RPMI7951 (cell line): ENCODE data around the gene WDR44. TPM values are rescaled to one million over a fixed set of nuclear protein-coding genes. Genes with fewer than 3 reads are reported as not detected.
A peak's percentile ranks its signal among the peaks of the same experiment; 100 is the strongest.
"Not testable (repeated sequence)": the region's sequence is repeated elsewhere in the genome, so short reads cannot be mapped to it uniquely, and the experiment has no call there.

ENCODE experiments used
- DNase-seq: peaks from one replicate; pipeline ENCODE4 v3.0.0-alpha.2; 2012; ENCODE audit warnings: low read depth
- total RNA-seq: library from RNA; depleted of rRNA; stranded (reverse); fragments of >200 nt; shearing (Covaris generic); gene quantifications from 2 replicates; pipeline ENCODE4 v1.2.3, GENCODE V29; 2014; rRNA removed

WDR44 gene
- 8.6 and 13.0 TPM in 2 replicates for total RNA-seq

DNA sequence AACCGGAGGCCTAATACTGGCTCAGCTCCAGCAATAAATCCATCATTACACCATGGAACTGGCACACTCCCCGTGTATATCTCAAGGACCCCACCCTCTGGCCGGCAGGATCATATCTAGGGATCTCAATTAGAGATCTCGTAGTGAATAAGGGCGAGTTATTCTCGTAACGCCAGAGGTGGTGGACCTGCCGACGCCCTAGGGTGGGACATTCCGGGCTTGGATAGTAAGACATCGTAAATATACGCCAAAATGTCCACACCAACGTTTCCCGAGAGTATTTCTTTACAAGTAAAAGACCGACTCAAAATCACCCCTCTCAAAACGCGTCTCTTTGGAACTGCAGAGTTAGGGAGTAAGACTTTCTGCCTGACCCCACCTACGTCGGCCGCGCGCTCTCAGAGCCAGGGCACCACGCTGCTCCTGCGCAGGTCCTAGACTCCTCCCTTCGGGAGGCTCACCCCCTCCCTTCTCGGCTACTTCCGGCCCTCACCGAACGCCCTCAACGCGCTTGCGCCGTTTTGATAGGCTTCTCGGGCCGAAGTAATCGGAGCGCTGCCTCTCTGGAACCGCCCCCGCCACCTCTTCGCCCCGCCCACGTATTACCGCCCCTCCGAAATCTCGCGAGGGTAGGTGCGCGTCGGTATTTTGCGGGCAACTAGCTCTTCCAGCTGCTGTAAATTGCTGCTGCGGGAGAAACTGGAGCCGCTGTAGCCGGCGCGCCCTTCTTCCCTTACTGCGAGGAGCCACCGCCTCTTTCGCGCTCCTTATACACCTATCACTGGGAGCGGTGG is at the start of gene WDR44:
TSS of gene WDR44 (plus strand) at position 643 of the 794 bp plus-strand sequence. CDS start 398 bp downstream, outside the sequence.
- DNase-seq, result peak; percentile 89

- DNase-seq, result not testable (repeated sequence)
Observed at GRCh38 chrX:118305827-118306226, 40.1 kb upstream of the WDR44 start.

DNA sequence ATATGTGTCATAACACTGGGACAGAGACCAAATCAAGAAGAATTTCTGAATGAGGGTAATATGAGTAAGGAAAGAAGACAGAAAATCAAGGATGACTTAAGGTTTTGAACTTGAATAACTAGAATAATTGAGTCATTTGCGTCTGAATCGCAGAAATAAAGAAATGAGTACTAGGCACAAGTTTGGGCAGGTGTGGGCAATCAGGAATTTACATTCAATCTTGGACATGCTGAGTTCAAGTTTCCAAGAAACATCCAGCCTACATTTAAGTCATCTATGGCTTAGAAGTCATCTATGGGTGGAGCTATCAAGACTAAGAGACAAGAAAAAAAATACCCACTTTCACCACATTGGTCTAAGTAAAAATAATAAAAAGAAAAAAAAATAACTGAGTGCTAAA is 30.4 kb upstream of the WDR44 start:
- no peak for DNase-seq

DNA sequence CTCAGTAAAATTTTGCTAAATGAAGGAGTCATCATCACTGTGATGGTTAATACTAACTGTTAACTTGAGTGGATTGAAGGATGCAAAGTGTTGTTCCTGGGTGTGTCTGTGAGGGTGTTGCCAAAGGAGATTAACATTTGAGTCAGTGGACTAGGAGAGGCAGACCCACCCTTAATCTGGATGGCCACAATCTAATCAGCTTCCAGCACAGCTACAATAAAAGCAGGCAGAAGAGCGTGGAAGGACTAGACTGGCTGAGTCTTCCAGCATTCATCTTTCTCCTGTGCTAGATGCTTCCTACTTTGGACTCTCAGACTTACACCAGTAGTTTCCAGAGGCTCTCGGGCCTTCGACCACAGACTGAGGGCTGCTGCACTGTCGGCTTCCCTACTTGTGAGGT is 21.3 kb upstream of the WDR44 start:
- DNase-seq, result no peak

GRCh38 chrX:118325453-118325852 is 20.5 kb upstream of the WDR44 start:
- no peak for DNase-seq

GRCh38 chrX:118329175-118329574 is 16.7 kb upstream of the WDR44 start:
- DNase-seq, result no peak

DNA sequence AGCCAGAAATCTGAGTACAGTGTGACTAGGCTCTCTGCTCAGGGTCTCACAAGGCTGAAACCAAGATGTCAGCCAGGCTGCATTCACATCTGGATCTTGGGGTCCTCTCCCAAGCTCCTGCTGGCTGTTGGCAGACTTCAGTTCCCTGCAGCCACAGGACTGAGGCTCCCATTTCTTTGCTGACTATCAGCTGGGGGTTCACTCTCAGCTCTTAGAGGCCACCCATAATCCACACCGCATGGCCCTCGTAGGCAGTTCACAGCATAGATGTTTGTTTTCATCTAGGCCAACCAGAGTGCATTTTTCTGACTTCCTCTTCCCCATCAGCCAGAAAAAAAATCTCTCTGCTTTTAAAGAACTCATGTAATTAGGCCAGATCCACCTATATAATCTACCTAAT is 8.2 kb upstream of the WDR44 start:
- no peak for DNase-seq

DNA sequence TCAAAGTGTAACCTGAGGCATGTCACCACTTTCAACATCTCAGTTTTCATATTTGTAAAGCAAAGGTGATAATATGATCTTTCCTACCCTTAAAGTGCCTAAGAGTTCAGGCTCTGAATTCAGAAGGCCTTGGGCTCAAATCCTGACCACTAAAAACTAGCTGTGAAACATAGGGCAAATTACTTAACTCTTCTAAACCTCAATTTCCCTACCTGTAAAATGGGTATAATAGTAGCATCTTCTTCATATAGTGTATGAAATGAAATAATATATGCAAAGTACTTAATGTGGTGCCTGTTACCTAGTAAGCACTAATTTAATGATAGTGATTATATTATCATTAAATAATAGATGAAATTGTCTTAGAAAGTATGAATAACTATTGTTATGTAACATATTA is 7.0 kb upstream of the WDR44 start:
- DNase-seq, result no peak

GRCh38 chrX:118345045-118345463 is 852 bp upstream of the WDR44 start:
- DNase-seq, result no peak

- peak; percentile 15 for DNase-seq
Observed at GRCh38 chrX:118346258-118347094, 570 bp downstream of the WDR44 start.

- DNase-seq, result peak; percentile 33
Observed at GRCh38 chrX:118347131-118347530, 1.2 kb downstream of the WDR44 start.

- no peak for DNase-seq
Observed at GRCh38 chrX:118347736-118348135, 1.8 kb downstream of the WDR44 start.

DNA sequence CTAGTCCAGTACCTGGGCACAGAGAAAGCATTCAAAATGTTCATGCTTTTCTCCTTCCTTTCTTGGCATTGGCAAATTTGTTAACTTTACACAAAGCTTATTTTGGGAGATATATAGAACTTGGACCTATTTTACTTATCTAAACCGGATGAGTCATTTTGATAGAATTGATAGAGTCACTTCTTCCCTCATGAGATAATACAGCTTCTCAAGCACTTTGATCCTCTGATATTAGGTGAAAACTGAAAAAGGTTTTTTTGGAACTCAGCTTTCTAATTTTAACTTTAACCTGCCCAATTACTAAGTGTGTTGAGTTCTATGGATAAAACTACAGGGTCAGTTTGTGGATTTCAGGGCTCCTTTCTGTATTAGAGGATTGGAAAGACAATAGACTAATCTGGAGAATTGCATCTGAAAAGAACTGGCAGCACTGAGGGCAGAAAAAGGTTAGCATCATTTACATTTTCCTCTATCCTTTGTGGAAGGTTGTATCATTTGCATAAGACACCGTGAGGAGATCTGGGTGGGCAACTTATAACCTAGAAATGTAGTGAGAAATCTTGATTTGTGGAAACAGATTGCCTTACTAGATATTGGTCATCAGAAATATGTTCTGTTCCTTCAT is 2.4 kb downstream of the WDR44 start:
- no peak for DNase-seq

- DNase-seq, result no peak
Observed at GRCh38 chrX:118349188-118349587, 3.3 kb downstream of the WDR44 start.

- peak; percentile 13 for DNase-seq
Observed at GRCh38 chrX:118350221-118350620, 4.3 kb downstream of the WDR44 start.

GRCh38 chrX:118350706-118351105 is 4.8 kb downstream of the WDR44 start:
- DNase-seq, result no peak

GRCh38 chrX:118352566-118352965 is 6.7 kb downstream of the WDR44 start:
- DNase-seq, result no peak

- no peak for DNase-seq
Observed at GRCh38 chrX:118353081-118353850, 7.4 kb downstream of the WDR44 start.

- DNase-seq, result no peak
Observed at GRCh38 chrX:118355225-118355920, 9.5 kb downstream of the WDR44 start.

DNA sequence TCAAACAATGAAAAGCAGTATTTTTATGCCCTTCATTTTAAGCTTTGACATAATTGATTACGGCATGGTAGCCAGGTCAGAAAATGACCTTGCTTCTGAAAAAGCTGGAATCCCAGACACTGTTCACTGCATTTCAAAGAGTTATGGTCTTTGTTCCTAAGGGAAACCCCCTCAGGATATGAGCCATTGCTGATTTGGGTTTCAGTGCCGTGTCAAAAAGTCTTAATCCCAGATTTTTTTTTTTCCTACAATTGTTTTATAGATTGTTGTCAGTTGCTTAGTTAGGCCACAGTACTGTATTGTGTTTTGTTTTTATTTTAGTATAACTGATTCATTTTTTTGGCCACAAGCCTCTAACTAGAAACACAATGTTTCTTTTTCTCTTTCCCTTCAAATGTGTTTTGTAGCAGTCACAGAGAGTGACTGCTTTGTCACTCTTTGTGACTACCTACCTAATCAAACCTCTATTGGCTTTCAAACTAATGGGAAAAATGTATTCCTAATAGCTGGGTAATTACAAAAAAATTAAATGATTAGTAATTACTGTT is 10.3 kb downstream of the WDR44 start:
- no peak for DNase-seq
